Ishikawa (cell line): ENCODE measurements around the gene RALA.

Experiments used
- CEBPB ChIP-seq: IDR thresholded peaks from 2 replicates; pipeline ENCODE4 v1.6.1; 2012
- EGR1 ChIP-seq: IDR thresholded peaks from 2 replicates; pipeline ENCODE4 v1.6.1; 2012
- EP300 ChIP-seq: IDR thresholded peaks from 2 replicates; pipeline ENCODE4 v1.6.1; 2012; ENCODE audit warnings: borderline replicate concordance
- FOXM1 ChIP-seq: IDR thresholded peaks from 2 replicates; pipeline ENCODE4 v1.6.1; 2012; ENCODE audit warnings: low read depth, borderline replicate concordance
- RAD21 ChIP-seq: IDR thresholded peaks from 2 replicates; pipeline ENCODE4 v1.6.1; 2012; ENCODE audit warnings: low read depth
- TEAD4 ChIP-seq: IDR thresholded peaks from 2 replicates; pipeline ENCODE4 v1.6.1; 2012
- YY1 ChIP-seq: IDR thresholded peaks from 2 replicates; pipeline ENCODE4 v1.6.1; 2012; ENCODE audit warnings: low read depth
- TF ChIP-seq, protein P1 (sequence below): IDR thresholded peaks from 2 replicates; pipeline ENCODE4 v1.6.1; 2012; ENCODE audit warnings: low read depth, mild to moderate bottlenecking
- TF ChIP-seq, protein P2 (sequence below): IDR thresholded peaks from 2 replicates; pipeline ENCODE4 v1.6.1; 2012
- TF ChIP-seq, protein P3 (sequence below): IDR thresholded peaks from 2 replicates; pipeline ENCODE4 v1.6.1; 2012

DNA sequence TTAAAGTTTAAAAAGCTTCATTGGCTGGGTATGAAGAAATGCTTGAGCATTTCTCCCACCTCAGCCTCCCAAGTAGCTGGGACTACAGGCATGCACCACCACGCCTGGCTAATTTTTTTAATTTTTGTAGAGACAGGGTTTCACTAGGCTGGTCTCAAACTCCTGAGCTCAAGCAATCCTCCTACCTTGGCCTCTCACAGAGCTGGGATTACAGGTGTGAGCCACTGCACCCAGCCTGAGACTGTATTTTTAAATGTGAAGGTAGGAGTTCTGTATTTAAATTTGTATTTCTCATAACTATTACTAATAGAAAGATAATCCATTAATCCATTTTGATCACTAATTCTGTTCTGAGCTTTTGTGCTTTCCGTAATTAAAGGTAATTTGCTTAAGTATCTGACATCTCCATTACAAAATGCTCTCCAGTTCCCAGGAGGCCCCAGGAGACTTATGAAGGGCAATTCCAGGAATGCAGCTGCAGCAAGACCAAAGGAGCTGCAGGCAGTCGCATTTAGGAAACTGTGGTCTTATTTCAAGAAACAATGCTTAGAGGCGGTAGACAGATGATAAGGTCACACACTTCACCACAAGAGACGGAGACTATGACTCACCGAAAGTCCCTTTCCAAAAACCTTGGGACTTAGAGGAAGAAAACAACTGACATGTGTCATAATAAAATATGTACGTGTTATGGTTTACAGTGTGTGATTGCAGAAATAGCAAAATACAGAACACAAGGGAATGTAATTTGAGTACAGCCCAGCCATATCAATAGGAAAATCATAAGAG is 33.9 kb upstream of the RALA start:
- TF ChIP-seq FOXM1 (no peak), YY1 (no peak), CEBPB (no peak), EGR1 (no peak), EP300 (no peak), RAD21 (no peak), TEAD4 (peak; percentile 75)
- TF ChIP-seq, protein P1, sequence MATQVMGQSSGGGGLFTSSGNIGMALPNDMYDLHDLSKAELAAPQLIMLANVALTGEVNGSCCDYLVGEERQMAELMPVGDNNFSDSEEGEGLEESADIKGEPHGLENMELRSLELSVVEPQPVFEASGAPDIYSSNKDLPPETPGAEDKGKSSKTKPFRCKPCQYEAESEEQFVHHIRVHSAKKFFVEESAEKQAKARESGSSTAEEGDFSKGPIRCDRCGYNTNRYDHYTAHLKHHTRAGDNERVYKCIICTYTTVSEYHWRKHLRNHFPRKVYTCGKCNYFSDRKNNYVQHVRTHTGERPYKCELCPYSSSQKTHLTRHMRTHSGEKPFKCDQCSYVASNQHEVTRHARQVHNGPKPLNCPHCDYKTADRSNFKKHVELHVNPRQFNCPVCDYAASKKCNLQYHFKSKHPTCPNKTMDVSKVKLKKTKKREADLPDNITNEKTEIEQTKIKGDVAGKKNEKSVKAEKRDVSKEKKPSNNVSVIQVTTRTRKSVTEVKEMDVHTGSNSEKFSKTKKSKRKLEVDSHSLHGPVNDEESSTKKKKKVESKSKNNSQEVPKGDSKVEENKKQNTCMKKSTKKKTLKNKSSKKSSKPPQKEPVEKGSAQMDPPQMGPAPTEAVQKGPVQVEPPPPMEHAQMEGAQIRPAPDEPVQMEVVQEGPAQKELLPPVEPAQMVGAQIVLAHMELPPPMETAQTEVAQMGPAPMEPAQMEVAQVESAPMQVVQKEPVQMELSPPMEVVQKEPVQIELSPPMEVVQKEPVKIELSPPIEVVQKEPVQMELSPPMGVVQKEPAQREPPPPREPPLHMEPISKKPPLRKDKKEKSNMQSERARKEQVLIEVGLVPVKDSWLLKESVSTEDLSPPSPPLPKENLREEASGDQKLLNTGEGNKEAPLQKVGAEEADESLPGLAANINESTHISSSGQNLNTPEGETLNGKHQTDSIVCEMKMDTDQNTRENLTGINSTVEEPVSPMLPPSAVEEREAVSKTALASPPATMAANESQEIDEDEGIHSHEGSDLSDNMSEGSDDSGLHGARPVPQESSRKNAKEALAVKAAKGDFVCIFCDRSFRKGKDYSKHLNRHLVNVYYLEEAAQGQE = no peak
- TF ChIP-seq, protein P2, sequence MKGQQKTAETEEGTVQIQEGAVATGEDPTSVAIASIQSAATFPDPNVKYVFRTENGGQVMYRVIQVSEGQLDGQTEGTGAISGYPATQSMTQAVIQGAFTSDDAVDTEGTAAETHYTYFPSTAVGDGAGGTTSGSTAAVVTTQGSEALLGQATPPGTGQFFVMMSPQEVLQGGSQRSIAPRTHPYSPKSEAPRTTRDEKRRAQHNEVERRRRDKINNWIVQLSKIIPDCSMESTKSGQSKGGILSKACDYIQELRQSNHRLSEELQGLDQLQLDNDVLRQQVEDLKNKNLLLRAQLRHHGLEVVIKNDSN = no peak
- TF ChIP-seq, protein P3, sequence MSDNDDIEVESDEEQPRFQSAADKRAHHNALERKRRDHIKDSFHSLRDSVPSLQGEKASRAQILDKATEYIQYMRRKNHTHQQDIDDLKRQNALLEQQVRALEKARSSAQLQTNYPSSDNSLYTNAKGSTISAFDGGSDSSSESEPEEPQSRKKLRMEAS = no peak
